ENCODE data around the gene NFIB.

The NFIB gene

GRCh38 chr9:14318361-14318760 lies 4.4 kb upstream of the NFIB start:
- no peak for DNase-seq

- no peak for DNase-seq
Observed at GRCh38 chr9:14317667-14318320, 3.9 kb upstream of the NFIB start.

GRCh38 chr9:14316602-14317300 lies 2.8 kb upstream of the NFIB start:
- no peak for DNase-seq

GRCh38 chr9:14315875-14316601 lies 2.1 kb upstream of the NFIB start:
- DNase-seq = no peak

GRCh38 chr9:14314929-14315874 lies 1.3 kb upstream of the NFIB start:
- no peak for DNase-seq

- DNase-seq = no peak
Observed at GRCh38 chr9:14314424-14314928, 535 bp upstream of the NFIB start.

- DNase-seq = no peak
Observed at GRCh38 chr9:14313378-14313940, 482 bp downstream of the NFIB start.

GRCh38 chr9:14312719-14313377 lies 1.1 kb downstream of the NFIB start:
- no peak for DNase-seq

GRCh38 chr9:14311956-14312685 lies 1.8 kb downstream of the NFIB start:
- no peak for DNase-seq

- no peak for DNase-seq
Observed at GRCh38 chr9:14311171-14311949, 2.6 kb downstream of the NFIB start.

- no peak for DNase-seq
Observed at GRCh38 chr9:14310311-14310710, 3.6 kb downstream of the NFIB start.

- no peak for DNase-seq
Observed at GRCh38 chr9:14309403-14309802, 4.5 kb downstream of the NFIB start.

GRCh38 chr9:14308853-14309145 lies 5.1 kb downstream of the NFIB start:
- DNase-seq = no peak

- no peak for DNase-seq
Observed at GRCh38 chr9:14307989-14308852, 5.7 kb downstream of the NFIB start.

GRCh38 chr9:14306672-14307660 lies 7.0 kb downstream of the NFIB start:
- DNase-seq = no peak

GRCh38 chr9:14306188-14306587 lies 7.8 kb downstream of the NFIB start:
- DNase-seq = no peak

- no peak for DNase-seq
Observed at GRCh38 chr9:14304259-14304658, 9.7 kb downstream of the NFIB start.

GRCh38 chr9:14303521-14303920 lies 10.4 kb downstream of the NFIB start:
- no peak for DNase-seq

All from MV-4-11 (cell line).